GM19463 (cell line): ENCODE results near the gene ACP3.

Experiments
- ATAC-seq: cut with Tn5 transposase; IDR thresholded peaks from one replicate; pipeline ENCODE4 v1.9.1; 2021; ENCODE audit warnings: mild to moderate bottlenecking, moderate library complexity; ENCODE audit not compliant: unreplicated experiment

The ACP3 gene

GRCh38 chr3:132404276-132404675 lies 87.1 kb downstream of the ACP3 start:
- no peak for ATAC-seq

GRCh38 chr3:132405188-132405587 lies 88.0 kb downstream of the ACP3 start:
- no peak for ATAC-seq

- ATAC-seq = no peak
Measured at GRCh38 chr3:132405609-132406299, 88.5 kb downstream of the ACP3 start.

GRCh38 chr3:132406587-132406986 lies 89.4 kb downstream of the ACP3 start:
- no peak for ATAC-seq

GRCh38 chr3:132407025-132407424 lies 89.8 kb downstream of the ACP3 start:
- no peak for ATAC-seq
